ENCODE data around the gene AP1S1. TPM values are rescaled to one million over a fixed set of nuclear protein-coding genes. Genes with fewer than 3 reads are reported as not detected.
"Not testable (repeated sequence)": the region's sequence is repeated elsewhere in the genome, so short reads cannot be mapped to it uniquely, and the experiment has no call there.

The AP1S1 gene
- total RNA-seq, 2 donors from 2014 or later = 16.1 to 18.8 TPM

DNA sequence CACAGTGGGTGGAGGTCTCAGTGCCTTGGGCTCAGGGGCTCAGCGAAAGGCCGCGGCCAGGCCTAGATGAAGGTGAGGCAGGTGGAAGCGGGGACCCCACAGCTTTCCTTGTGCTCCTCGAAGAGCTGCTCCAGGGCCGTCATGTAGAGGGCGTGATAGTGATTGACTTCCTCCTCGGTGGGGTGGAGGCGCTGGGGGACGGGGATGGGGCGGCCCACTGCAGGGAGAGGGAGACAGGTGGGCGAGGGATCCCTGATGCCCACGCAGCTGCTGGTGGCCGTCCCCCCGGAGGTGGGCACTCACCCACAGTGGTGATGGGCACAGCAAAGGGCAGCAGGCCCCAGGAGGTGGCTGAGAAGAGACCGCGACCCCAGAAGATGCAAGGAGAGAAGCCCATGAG lies 41.6 kb downstream of the AP1S1 start:
- H3K27me3 ChIP-seq = no peaks in the 10 kb centered on the region
- no peak overlapping the region for H3K4me3 ChIP-seq
- no peaks in the 10 kb centered on the region for H3K36me3 ChIP-seq
- no peaks in the 10 kb centered on the region for H3K9me3 ChIP-seq
- TF ChIP-seq CTCF (IDR thresholded peaks at IDR 0.05) = no peak
- H3K4me1 ChIP-seq = no peaks in the 10 kb centered on the region
- no peak for DNase-seq (ENCODE audit: low spot score)
- no peak overlapping the region for H3K27ac ChIP-seq

- H3K4me3 ChIP-seq = no peak overlapping the region
- peaks cover 12 to 15% of the 10 kb centered on the region in 2 donors for H3K27me3 ChIP-seq
- no peaks in the 10 kb centered on the region for H3K9me3 ChIP-seq
- DNase-seq (ENCODE audit: low spot score) = no peak
- no peaks in the 10 kb centered on the region for H3K36me3 ChIP-seq
- H3K4me1 ChIP-seq = peaks cover 0 to 9% of the 10 kb centered on the region in 2 donors
- H3K27ac ChIP-seq = no peak overlapping the region
- TF ChIP-seq CTCF (IDR thresholded peaks at IDR 0.05) = no peak
These were observed 43.7 kb downstream of the AP1S1 start for GRCh38 chr7:101197991-101198390.

GRCh38 chr7:101198476-101198875 lies 44.2 kb downstream of the AP1S1 start:
- H3K4me3 ChIP-seq = no peak overlapping the region
- peaks cover 12 to 15% of the 10 kb centered on the region in 2 donors for H3K27me3 ChIP-seq
- DNase-seq (ENCODE audit: low spot score) = no peak
- TF ChIP-seq CTCF (IDR thresholded peaks at IDR 0.05) = no peak
- H3K27ac ChIP-seq = no peak overlapping the region
- H3K36me3 ChIP-seq = no peaks in the 10 kb centered on the region
- peaks cover 0 to 9% of the 10 kb centered on the region in 2 donors for H3K4me1 ChIP-seq
- no peaks in the 10 kb centered on the region for H3K9me3 ChIP-seq

- H3K9me3 ChIP-seq; H3K4me1 ChIP-seq; H3K4me3 ChIP-seq; H3K36me3 ChIP-seq; H3K27ac ChIP-seq; DNase-seq (ENCODE audit: low spot score): not testable (repeated sequence)
- H3K27me3 ChIP-seq = peaks cover 12 to 15% of the 10 kb centered on the region in 2 donors
These were observed 45.2 kb downstream of the AP1S1 start for GRCh38 chr7:101199522-101199921.

GRCh38 chr7:101200504-101200861 lies 46.2 kb downstream of the AP1S1 start:
- H3K9me3 ChIP-seq = no peaks in the 10 kb centered on the region
- H3K4me1 ChIP-seq = peaks cover 0 to 9% of the 10 kb centered on the region in 2 donors
- no peaks in the 10 kb centered on the region for H3K36me3 ChIP-seq
- no peak overlapping the region for H3K27ac ChIP-seq
- H3K27me3 ChIP-seq = peaks cover 12 to 15% of the 10 kb centered on the region in 2 donors
- no peak for DNase-seq (ENCODE audit: low spot score)
- no peak overlapping the region for H3K4me3 ChIP-seq
- no peak for TF ChIP-seq CTCF (IDR thresholded peaks at IDR 0.05)

GRCh38 chr7:101200862-101201599 lies 46.8 kb downstream of the AP1S1 start, which contains the start of gene MOGAT3:
TSS of gene MOGAT3 (minus strand) at chr7:101201036. CDS start at chr7:101200854, 182 bp downstream.
- no peak within 1 kb of the TSS for H3K27ac ChIP-seq
- peaks cover 12 to 15% of the 10 kb centered on the region in 2 donors for H3K27me3 ChIP-seq
- peaks cover 1% of the 10 kb centered on the region for H3K36me3 ChIP-seq
- peaks cover 0 to 9% of the 10 kb centered on the region in 2 donors for H3K4me1 ChIP-seq
- DNase-seq (ENCODE audit: low spot score) = no peak
- H3K4me3 ChIP-seq = peak within 1 kb of the TSS in 1 of 2 donors; percentile 13
- no peak for TF ChIP-seq CTCF (IDR thresholded peaks at IDR 0.05)
- H3K9me3 ChIP-seq = no peaks in the 10 kb centered on the region
